CD1c-positive myeloid dendritic cell (primary cell): Measurements from ENCODE around the gene ITGA5.
A peak's percentile ranks its signal among the peaks of the same experiment; 100 is the strongest.

Experiments used
- DNase-seq: peaks from one replicate; pipeline ENCODE4 v3.0.0-alpha.2; 2016; ENCODE audit errors: extremely low spot score

The ITGA5 gene

DNA sequence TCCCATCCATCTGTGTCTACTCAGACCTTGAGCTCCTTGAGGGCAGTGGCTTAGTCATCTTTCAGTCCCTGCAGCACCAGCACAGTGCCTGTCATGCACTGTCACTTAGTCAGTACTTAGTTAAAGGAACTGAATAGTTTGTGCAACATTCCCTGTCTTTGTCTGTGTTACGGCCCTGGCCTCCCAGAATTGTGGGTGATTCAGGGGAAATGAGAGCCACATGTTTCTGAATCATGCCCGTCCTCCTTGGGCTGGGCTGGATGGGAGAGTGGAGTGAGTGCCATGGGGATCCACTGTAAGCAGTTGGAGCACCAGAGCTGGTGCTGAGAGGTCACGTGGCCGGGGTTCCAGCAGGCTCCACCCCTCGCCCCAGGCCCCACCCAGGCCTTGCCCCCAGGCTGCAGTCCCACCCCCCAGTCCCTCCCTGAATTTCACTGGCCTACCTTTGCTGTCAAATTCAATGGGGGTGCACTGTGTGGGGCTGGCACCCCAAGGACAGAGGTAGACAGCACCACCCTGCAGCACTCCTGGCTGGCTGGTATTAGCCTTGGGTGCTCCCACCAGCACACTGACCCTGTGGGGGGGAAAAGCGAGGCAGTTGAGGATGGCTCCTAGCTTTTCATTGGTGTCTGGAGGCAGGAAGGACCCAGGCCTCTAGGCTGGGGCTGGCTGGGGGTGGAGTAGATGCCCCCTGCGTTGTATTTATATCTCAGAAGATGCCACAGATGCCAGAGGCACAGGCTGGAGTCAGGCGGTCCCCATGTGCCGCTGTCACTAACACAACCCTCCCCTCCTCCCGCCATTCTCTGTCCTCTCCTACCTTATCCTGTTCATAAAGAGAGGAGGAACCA, 7.5 kb downstream of the ITGA5 start:
- peak; percentile 97 for DNase-seq

DNA sequence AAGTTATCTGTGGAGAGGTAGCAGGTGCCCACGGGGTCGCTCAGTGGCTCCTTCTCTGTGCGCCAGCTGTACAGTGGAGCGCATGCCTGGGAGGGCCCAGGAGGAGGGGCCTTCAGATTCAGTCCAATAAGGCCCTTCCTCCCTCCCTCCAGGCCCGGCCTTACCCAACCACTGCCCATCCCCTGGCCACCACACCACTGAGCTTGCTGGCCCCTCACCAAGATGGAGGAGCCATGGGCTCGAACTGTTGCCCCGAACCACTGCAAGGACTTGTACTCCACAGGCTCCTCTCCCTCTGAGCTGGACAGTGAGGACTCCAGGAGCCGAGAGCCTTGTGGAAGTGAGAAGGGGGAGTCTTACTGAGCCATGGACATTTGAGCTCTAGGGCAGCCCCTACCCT, 9.8 kb downstream of the ITGA5 start:
- DNase-seq, result no peak

DNA sequence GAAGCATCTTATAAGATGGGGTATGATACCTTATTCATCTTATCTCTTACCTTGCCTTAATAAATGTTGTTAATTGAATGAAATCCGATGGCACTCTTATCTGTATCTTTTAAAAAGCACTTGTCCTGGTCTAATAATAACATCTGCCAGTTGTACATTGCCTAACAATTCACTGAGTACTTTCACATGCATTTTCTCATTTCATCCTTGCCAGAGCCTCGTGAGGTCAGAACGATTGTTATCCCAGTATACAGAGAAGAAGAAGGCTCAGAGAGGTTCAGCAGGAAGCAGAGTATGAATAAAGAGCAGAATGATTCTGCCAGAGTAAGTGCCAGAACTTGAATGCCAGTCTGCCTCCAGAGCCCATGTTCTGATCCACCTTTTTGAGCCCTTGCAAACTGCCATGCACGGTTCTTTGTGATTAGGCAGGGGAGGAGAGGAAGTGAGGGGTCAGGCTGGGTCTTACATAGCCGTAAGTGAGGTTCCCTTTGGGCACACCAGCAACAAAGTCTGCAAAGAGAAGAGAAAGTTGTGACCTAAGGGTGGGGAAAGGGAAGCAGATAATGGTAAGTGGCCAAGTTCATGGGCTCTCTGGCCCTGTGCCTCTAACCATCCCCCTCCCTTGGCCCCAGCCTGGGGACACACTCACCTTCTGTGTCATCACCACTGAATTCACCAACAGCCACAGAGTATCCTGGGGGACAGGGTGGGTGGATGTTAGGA, 11.7 kb downstream of the ITGA5 start:
- DNase-seq, result peak; percentile 83

DNA sequence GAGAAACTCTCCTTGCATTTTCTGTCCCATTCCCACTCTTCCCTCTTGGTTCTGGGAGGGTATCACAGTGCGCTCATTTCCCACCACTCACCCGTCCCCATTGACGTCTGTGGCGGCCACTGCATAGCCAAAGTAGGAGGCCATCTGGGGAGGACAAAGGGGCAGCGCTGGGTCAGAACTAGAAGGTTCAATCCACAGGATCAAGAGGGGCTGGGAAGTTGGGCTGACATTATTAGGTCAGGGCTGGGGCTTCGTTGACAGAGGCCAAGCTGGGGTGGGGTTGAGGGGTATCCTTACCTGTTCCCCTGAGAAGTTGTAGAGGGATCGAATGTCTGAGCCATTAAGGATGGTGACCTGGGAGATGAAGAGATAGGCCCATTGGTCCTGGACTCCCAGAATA, 13.5 kb downstream of the ITGA5 start:
- DNase-seq, result no peak

DNA sequence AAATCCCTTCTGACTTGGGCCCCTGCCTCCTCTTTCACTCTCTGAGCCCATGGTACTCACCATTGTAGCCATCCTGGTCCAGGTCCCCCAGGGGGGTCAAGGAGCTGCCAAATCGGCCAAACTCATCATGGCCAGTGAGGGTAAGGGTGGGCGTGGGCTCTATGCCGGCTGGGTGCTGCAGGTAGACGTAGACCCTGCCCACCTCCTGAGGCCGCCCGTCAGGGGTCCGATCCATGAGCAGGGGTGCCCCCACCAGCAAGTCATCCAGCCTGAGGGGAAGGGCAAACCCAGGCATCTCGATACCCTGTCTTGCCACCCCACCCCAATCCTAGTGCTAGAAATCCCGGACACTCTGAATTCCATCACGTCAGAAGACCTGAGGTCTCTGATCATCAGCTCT, 14.0 kb downstream of the ITGA5 start:
- DNase-seq, result no peak

DNA sequence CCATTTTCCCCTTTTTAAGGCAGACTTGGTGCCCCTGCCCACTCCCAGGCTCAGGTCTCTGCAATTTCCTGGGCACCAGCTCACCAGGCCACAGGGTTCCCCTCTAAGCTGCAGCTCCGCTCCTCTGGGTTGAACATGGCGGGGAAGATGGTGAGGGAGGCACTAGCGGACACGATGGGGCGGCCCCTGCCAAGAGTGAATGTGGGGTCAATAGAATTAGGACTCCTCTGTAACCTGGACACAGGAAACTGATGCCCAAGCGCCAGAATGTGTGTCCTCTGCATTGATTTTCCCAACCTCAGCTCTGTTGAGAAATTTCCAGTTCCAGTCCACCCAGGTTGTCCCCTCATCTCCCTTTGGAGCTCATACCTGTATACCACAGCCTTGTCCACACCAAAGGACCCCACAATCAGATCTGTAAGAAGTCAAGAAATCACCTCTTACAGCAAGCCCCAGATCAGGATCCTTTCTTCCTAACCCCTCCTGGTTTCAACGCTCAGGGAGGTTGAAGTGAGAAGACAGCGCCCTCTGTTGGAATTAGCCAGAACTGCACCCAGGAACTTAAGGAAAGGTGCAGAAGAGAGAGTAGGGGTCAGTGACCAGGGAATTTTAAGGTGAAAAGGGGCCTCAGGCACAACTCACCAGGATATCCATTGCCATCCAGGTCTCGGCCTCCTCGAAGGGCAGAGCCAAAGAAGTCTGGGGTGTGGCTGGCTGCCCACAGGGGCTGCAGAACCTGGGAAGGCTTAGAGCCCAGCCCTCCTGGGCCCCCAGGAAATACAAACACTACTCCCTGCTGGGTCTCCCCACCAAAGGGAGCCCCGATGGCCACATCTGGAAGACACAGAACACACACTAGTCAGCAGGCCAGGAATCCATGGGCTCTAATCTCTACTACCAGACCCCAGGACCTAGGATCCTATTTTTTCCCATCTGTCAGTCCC, 14.7 kb downstream of the ITGA5 start:
- DNase-seq, result peak; percentile 82

DNA sequence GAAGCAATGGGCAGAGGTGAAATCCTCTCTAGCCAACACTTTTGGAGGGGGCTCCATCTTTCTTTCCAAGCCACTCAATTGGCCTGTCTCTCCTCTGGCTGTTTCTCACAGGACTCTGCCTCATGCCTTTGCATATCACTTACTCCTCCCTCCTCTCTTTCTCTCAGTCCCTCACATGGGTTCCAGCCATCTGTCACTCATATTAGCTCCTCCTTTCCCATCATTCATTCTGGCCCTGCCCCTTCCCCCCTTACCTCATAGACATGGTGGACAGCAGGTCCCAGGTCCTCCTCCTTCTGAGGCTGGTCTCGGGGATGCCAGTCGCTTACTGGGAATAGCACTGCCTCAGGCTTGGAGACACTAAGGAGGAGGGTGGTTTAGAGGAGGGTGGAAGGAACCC, 17.9 kb downstream of the ITGA5 start:
- no peak for DNase-seq

DNA sequence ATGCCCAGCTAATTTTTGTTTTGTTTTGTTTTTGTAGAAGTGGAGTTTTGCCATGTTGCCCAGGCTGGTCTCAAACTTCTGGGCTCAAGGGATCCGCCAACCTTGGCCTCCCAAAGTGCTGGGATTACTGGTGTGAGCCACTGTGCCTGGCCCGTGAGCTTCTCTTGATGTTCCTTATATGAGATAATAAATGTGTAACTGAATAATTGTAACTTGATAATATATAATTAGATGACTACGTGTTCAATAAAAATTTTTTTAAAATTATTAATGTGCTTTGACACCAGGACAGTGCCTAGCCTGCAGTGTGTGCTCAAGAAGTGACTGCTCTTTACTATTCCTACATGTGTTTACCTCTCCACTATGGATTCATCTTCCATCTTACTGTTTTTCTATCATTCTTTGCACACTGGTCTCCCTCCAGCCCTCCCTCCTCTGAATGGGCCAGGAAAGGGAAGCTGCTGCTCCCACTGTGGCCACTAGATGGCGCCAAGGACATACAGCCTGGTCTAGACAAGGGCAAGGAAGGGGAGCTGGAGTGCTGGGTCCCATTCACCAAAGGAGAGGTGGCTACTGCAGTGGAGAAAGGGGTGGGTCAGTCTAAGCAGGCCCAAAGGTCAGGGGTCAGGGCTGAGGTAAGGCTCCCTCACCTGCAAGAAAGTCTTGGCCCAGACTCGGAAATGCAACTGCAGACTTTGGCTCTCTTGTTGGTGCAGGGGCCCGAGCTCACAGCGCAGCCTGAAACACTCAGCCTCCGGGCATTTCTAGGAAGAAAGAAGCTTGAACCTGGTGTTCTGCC, 19.9 kb downstream of the ITGA5 start:
- DNase-seq, result peak; percentile 92

DNA sequence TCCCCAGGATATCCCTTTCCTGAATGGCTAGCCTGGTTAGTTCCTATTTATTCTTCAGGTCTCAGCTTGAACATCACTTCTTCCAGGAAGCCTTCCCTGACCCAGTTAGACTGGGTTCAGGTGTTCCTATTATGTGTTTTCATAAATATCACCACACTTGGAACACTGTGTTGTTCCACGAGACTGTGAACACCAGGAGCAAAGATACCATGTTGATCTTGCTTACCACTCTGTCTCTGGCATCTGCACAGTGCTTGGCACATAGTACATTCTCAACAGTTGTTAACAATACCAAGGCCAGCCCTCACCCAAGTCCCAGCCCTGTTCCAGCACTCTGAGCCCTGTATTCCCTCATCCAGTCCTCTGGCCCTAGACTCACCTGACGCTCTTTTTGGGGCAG, 20.8 kb downstream of the ITGA5 start:
- DNase-seq, result no peak

DNA sequence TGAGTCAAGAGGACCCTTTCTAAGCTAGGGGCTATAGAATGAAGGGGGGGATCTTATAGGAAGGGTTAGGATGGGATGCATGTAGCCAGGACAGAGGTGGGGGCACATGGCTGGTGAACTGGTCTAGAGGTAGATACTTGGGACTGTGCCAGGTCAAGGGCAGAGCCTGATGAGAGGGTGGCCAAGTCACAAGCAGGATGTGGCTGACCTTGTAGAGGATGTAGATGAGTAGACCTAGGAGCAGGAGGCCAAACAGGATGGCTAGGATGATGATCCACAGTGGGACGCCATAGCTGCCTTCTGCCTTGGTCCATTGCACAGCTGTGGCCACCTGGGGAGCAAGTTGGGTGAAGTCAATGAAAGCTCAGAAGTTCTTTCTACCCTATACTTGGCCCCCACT, 21.9 kb downstream of the ITGA5 start:
- no peak for DNase-seq

DNA sequence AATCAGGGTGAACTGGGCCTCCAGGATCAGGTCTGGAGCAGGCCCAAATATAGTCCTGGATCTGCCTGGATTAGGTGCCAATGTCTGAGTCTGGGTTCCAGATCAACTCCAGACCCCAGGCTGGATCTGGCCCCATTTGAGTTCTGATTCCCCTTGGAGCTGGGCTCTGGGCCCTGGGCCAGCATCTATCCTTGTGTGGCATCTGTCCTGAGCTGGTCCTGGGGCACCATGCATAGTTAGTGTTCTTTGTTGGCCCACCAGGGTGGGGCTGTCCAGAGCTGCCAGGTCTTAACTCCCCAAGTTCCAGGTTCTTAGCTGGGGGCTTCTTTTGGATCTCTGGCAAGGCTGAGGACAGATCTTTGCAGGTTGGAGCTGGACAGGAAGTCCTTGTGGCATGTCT, 23.5 kb downstream of the ITGA5 start:
- no peak for DNase-seq

DNA sequence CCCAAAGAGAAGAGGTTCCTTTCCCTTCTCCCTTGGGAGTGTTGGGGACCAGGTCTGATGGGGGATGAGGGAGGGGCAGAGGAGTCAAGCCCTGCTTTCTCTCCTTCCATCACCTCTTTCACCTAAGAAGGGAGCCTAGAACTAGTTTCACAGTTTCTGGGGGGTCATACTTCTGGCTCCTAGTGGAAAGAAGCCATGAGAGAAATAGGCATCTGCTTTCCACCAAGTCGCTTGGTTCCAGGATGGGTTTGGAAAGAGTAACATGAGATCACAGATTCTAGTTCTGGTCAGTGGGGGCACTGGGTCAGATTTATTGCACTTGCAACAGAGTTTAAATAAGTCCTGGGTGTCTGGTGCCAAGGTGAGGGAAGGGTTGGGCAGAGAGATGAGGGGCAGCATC, 24.1 kb downstream of the ITGA5 start:
- no peak for DNase-seq

DNA sequence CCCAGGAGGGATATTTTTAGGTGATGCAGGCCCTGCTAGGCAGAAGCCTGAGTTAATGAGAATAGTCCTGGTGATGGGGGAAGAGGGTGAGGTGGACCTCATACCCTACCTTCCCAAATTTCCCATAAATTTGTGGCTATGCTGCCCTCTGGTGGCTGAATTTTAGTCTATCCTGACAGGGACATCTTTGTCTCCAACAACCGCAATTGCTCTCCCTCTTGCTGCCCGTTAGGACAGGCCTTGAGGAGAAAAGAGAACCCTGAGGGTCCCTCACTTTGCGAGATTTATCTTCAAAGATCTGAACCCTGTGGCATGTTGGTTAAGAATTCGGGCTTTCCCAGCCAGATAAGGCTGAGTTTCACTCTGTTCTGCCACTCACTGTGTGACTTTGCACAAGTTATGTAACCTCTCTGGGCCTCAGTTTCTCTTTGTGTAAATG, 24.8 kb downstream of the ITGA5 start:
- peak; percentile 84 for DNase-seq

DNA sequence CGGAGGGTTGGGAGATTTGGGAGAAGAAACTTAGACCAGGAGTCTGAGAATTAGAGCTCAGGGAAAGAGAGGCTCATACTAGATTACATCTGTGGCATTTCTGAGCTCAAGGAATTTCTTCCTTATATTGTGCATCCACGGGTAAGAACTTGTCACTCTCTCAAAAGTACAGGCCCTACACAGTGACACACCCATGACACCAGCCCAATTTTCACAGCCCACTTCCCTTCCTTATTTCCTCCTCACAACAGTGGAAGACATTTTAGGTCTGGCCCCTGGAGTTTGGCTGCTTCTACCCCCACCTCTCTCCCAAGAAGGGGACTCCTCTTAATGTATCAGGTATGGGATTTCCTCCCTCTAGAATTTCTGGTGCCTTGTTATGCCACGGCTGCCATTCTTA, 25.3 kb downstream of the ITGA5 start:
- peak; percentile 78 for DNase-seq

DNA sequence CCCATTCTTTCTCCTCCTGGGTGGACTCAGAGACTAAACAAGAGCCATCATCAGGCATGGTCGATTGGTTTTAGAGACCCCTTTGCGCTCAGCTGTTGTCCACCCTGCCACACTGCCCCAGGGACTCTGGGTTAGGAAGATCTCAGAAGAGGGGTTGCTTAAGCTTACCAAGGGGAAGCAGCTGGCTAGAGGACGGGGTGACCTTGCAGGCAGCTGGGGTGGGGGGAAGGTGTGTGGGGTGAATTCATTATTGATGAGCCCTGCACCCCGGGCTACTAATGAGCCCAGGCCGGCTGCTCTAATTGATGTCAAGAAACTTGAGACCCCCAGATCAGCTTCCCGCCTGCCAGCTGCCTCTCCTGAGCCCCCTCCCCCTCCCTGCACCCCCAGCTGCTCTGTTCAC, 25.9 kb downstream of the ITGA5 start:
- no peak for DNase-seq

DNA sequence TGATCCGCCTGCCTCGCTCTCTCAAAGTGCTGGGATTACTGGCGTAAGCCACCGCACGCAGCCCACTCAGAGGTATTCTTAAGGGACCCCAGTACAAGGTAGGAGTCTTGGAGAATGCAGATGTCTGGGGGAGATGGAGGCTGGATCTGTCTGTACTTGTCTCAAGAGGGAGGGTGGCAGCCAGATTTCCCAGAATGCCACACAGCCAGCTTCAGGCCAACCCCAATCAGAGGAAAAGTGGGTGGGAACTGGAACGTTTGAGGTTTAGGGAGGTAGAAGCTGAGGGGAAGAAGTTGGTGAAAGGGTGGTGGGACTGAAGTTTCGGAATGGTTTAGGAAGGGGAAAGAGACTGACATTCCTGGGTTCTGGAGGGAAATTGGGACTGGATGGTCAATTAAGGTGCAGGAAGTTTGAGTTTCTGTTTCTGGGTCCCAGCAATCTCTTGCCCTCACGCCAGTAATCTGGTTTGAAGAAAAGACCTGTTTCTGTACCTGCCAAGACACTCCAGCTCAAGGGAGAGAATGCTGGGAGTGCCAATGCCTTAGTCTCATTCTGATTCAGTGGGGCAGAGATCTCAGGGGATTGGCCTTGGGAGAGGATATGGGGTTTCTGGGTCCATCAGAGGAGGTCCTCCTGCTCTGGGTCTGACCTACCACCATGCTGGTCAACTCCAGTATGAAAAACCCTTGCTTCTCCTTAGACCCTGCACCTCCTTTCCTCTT, 26.4 kb downstream of the ITGA5 start:
- no peak for DNase-seq

DNA sequence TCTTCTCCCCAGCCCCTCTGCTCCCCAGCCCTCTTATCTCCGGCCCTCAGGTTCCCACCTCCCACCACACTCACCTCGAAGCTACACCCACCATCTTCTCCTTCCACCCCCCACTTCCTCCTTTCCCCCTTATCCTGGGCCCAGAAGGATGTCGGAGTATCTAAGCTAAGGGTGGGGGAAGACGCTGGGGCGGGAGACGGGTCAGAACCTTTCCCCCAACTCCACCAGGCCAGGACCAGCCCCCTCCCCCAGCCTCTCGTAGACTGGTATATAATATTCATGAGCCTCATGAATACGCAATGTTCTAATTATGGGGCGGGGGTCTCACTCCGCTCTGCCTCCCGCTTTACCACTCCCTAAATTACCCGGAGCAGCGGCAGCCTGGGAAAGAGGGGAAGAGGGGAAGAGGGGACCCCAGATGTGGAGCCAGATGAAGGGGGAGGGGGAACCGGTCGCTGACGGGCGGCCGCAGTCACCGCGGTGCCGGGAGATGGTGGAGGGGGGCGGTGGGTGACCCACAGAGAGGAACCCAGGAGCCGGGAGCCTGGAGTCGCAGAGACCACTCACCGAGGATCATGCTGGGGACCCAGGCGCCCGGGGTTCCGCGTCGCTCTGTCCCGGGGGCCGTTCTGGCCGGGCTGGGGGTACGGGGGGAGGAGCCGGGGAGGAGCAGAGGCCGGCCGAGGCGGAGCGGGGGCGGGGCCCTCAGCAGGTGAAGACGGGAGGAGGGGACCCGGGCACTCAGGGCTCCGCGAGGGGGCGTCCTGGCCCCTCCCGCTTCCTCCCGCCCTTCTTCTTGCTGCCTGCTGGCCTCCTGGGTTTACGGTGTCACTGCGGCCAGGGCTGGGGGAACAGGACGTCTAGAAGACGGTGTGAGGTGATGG, 28.2 kb downstream of the ITGA5 start:
- DNase-seq, result peak; percentile 43

DNA sequence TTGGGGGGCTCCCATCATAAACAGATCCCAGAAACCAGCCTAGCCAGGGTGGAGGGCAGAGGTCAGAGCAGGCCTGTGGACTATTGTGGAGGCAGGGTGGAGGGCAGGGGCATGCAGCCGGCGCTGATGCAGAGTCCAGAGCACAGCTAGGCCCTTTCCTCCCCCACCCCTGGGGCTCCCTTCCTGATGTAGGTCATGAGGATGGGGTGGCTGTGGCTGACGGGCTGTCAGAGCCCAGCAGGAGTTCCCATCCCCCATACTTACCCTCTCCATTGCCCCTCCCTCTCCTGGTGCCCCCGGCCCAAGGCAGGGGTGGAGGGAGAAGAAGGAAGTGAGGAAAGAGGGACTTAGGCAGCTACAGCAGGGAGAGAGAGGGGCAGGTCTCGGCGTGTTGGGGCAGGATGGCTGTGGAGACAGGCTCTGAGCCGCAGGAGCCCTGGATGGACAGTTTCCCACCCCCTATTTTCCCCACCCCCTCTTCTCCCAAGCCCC, 28.8 kb downstream of the ITGA5 start:
- no peak for DNase-seq

DNA sequence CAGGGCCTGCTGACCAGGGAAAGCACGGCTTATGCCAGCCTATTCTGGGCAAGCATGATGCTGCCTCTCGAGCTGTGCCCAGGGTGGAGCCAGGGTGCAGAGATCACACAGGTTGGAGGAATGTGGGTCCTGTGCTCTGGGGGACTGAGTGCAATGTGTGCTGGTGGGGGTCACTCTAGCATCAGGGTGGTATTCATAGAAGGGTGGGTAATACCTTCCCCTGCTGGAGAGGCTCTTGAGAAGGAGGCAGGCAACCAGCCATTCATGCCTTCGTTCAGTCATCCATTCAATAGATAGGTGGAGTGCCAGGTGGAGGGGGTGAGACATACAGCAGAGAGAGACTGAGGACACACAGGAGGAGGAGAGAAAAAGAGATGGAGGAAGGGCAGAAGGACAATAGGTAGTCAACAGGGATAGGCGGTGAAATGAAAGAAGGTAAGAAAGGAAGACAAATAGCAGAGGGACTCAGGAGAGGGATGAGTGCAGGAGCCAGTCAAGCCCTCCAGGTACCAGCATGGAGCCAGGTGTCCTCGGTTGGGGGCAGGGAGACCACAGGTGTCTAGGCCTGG, 29.4 kb downstream of the ITGA5 start:
- no peak for DNase-seq
